Activated CD4-positive, alpha-beta T cell treated with anti-CD3 and anti-CD28 coated beads, Interleukin-2, amount 50 U/mL, for 16 hours (primary cell): ENCODE data around the gene SPTLC3.

Source experiments
- DNase-seq: peaks from one replicate; pipeline ENCODE4 v3.0.0-alpha.2; 2020

SPTLC3 gene

DNA sequence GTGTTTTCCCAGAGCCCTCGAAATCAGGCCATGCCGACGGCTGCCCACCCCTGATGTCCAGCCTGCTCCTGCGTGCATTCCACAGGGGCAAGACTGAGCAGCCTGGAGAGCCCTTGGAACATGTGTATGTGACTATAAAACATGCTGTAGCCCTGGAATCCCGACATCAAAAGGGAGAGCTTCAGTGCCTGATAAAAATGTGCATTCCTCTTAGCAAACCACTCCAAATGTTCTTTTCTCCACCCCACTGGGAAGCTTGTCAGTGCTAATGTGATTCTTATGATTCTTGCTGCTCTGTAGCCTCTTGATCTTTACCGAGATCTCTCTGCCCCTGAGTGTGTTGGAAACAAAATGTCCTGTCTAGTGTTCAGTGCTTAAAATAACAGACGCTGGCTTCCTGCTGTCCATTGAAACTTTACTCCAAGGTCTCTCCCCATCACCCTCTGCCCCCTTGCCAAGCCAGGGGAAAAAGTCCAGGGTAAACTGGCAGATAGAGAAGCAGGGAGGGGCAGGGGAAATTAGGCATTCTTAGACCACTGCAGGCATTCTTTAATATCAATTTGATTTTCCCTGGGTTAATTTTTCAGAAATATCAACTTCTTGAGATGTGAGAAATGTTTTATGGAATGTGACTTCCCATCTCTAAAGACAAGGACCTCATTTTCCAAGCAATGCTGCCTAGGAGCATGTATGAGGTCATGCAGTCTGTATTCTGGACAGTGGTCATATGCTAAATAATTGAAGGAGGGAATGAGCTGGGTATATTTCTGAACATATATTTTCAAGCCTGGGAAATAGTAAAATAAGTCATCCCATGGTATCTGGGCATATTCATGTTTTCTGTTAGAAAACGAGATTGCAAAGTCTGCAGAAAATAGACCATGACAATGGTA lies 138.5 kb downstream of the SPTLC3 start:
- DNase-seq = no peak

DNA sequence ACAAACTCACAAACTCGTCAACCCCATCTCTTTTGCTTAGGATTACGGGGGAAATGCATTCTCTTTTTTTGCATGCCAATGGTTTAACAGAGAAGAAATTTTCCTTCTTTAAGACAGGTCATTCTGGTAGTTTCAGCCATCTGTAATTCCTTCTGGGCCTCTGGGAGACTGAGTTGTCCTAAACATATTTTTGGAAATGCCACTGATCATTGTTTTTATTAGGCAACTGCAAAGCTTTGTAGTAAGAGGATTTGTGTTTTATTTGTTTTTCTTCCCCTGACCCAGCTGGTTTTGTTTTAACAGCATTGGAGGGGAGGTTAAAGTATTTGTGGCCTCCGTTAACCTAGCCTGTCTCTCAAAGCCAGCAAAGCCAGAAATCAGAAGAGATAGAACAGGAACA lies 139.2 kb downstream of the SPTLC3 start:
- no peak for DNase-seq

DNA sequence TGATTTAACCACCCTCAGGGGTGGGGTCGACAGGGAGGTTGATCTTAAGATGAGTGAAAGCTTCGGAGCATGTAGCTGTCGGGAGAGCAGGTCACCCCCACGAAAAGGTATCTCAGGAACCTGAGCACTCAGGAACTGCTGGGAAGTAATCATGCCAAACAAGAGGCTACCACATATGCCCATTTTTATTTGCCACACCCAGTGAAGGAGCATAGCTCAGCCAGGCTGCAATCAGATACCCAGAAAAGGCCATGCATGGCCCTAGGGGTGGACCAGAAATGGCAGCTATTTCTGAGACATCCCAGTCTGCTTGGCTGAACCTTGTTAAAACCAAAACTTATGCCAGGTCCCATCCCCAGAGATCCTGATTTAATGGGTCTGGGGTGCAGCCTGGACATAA lies 139.6 kb downstream of the SPTLC3 start:
- no peak for DNase-seq

DNA sequence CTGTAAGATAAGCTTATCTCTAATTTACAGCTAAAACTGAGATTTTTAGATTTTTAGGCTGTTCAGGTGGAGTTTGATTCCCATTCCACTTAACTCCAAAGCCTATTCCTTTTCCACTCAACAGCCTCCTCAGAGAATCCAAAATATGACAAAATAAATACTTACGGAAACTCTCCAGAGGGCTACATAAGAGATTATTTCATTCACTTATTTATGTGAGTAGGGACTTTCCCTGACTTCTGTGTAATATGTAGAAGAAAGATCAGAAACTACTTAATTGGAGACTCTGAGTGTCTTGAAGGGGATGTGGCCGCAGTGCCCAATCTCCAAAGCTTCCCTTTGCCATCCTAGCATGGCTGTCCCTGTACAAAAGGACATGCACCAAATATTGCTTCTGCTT lies 140.2 kb downstream of the SPTLC3 start:
- no peak for DNase-seq

DNA sequence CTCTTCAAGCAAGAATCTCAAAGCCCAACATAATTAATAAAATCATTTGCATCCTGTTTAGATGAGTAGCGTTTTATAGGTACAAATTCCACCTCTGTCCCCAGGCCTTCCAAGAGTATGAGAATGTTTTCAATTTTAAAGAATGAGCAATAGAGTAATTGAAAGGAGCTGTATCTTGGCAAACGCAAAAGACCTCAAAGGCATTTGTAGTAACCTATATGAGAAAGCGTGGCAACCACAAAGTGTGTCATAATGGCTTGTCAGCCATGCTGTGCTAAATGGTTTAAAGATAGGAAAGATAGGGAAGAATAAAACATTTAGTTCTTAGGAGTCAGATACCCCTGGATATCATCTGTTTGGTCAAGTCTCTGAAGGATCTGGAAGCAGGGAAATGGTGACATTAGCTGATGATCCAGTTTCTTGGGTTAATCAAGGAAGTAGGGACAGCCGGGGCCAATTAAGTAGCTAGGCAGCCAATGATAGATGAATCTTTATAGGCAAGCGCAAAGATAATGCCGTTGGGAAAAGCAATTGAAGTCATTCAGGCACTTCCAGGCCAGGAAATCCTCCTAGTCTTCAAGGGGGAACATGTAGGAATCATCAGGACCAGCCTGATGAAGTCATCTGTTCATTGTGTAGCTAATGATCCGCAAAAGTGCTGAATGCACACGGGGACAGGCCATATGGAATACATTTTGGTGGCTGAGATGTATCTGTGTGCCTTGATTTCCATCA lies 140.8 kb downstream of the SPTLC3 start:
- DNase-seq = no peak

DNA sequence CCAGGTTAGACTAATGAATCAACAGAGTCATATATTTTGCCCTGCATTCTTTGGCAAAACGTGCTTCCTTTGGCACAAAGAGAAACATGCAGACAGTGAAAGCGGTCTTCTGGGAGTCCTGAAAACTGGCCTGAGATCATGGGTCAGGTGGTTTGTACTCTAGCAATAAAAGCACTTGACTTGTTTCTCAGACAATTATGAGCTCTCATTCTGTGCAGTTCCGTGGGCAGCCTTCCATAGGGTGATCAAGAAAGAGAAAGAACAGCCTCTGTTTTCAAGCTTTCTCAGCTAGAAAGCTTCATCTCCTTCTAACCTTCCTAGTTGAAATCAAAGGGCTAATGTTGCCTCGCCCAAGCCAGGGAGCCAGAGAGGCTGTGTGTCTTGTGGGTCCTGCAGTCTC lies 149.6 kb downstream of the SPTLC3 start:
- no peak for DNase-seq

DNA sequence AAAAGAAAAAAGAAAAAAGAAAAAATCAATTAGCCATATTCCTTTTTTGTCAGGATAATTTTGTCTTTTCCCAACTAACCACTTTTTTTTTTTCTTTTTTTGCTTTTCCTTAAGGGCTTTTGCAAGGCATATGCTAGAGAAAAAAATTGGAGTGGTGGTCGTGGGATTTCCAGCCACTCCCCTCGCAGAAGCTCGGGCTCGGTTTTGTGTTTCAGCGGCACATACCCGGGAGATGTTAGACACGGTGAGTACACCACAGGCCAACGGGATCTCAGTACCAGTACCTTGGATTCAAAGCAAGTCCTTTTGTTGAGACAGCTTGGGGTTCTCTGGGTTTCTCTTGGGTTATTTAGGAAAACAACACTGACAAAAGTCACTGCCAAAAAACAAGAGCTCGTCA lies 151.1 kb downstream of the SPTLC3 start:
- no peak for DNase-seq

DNA sequence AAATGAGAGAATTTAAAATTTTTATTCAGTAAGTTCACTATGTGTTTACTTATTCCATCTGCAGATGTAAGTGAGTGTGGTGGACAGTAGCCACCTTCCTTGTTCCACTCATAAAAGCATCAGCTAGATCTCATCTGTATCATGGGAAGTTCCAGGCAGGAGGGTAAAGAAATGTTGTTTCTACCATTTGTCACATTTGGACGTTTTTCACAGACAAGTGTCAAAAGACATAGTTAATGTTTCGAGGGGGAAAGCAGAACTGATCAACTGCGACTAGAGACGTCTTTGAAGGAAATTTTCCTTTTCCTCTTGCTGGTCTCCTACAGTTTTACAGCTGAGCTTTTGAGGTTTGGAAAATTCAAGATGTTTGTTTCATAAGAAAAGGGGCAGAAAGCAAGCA lies 156.4 kb downstream of the SPTLC3 start:
- no peak for DNase-seq

DNA sequence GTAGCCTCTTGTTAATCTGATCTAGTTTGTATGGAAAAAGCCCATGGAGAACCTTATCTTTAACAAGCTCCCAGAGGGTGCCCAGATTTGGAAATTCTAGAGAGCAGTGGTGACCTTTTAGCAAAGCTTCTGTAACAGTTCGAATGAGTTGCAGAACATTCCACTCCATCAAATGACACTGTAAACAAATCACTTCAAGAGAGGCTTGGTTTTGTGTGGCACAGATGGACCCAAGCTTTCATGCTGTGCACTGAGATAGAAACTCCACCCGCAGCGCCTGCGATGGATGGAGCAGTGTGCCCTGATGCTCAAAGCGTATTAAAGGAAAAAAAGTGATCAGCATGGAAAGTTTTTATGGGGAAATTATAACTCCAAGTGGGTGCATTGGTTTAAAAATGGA lies 157.2 kb downstream of the SPTLC3 start:
- no peak for DNase-seq

DNA sequence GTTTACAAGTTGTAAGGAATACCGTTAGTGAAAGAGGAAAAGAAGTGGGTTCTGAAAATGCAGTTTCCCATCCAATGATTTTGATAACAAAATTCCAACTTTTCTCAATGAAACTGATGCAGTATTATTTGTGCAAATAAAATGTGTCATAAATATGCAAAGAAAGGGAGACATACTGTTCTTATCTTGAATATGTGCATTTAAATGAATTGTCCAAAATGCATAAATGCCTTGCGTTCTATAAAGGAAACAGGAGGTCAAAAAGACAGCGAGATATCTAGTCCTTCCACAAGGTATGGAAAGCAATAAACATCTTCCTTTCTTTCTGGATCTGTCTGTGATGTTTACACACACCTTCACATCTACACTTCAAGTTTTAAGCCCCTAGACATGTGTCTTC lies 157.7 kb downstream of the SPTLC3 start:
- no peak for DNase-seq

DNA sequence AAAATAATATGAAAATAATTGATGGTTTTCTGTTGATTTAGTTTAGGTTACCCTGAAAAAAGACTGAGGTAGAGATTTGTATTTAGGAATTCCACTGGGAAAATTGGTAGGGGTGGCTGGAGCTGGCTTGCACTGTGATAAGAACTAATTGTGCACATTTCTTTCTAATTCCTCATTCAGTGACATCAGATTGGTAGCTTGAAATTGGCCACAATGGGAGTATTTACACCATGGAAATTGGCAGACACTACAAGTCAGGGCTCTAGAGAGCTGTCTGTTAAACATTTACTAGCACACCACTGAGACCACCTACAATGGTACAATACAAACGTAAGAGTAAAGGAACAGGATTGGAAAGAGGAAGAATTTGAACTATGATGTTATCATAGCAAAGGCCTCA lies 160.3 kb downstream of the SPTLC3 start:
- DNase-seq = no peak

DNA sequence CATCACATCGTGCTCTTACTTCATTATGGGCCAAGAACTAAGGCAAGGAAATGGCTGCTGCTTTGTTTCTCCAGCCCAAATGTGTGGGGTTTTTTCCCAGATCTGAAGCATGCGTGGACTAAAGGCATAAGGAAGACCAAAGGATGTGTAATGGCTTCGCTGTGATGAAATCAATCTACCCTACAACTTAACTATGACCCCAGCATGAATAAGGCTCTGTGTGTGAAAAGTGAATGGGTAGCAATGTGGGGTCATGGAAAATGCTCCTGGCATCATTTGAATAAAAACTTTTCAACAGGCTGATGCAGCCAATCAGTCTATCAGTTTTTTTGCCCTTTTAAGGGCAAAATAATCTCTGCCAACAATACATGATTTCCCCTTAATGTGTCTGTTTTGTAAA lies 162.0 kb downstream of the SPTLC3 start:
- DNase-seq = no peak

DNA sequence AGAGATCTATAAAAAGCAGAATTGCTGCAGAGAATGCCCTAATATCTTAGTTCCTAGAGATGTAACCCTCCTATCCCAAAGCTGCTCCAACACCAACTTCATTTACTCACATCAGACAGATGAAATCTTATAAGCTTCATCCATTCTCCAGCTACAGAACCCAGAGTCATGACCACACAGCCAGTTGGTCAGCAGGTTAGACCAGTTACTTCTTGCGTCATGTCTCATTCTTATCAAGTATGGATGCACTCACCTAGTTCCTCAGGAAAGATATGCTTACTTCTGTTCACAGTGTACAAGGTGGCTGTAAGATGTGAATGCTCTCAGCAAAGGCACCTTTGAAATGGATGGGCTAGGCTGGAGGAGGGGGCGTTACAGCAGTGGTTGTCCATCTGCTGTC lies 164.4 kb downstream of the SPTLC3 start:
- no peak for DNase-seq

DNA sequence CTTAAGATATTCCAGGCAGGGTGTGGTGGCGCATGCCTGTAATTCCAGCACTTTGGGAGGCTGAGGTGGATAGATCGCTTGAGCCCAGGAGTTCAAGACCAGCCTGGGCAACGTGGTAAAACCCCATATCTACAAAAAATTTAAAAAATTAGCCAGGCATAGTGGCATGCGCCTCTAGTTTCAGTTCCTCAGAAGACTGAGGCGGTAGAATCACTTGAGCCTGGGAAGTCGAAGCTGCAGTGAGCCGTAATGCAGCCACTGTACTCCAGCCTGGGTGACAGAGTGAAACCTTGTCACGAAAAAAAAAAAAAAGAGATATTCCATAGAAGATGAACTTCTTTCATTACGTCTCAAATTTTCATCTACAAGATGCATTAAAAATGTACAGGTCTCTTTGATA lies 165.6 kb downstream of the SPTLC3 start:
- DNase-seq = no peak

DNA sequence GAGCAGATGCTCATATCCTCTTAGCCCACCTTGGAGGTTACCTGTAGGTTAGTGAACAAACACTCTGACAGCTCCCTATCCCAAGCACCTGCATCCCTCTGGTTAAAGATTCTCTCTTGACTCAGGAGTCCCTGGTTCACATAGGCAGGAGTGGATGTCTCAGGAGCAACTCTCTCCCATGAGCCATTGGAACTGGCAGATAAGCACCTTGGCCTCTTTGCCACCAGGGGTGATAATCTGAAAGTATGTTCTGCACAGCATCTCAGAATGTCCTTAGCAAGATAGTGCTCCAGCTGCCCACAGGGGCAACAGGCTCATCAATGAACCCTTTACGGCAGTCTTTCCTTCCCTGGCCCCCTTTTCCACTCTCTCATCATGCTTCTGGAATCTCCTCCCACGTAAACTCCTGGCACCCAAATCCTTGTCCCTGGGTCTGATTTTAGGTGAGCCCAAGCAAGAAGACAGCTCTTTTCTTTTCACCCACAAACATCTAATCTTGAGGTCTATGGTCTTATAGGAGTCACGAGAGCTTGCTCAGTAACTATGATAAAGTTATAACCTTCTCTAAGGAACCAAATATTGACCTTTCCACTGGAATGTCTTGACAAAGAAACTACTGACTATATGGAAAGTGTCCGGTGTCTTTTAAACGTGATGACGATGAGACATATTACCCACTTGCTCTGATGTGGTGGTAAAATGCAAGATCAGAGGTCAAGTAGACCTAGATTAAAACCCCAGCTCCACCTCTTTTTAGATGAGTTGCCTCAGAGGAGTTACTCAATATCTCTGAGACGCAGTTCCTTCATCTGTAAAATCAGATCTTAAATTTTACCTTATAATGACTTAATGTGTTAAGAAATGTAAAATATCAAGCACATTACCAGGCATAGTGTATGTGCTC lies 172.5 kb downstream of the SPTLC3 start:
- no peak for DNase-seq

DNA sequence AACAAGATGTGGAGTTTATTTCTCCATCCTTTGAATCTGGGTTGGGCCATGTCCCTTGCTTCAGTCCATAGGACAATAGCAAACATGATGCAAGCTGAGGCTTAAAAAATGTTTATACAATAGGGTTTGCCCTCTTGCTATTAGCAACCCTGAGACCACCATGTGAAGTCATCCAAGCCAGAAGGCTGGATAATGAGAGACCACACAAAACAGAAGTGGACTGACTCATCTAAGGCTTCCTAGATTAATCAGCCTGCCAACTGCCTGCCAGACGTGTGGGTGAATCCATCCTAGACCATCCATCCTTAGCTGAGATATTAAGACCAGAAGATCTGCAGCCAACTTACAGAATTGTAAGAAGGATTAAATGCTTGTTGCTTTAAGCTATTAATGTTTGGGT lies 174.2 kb downstream of the SPTLC3 start:
- peak; percentile 67 for DNase-seq

DNA sequence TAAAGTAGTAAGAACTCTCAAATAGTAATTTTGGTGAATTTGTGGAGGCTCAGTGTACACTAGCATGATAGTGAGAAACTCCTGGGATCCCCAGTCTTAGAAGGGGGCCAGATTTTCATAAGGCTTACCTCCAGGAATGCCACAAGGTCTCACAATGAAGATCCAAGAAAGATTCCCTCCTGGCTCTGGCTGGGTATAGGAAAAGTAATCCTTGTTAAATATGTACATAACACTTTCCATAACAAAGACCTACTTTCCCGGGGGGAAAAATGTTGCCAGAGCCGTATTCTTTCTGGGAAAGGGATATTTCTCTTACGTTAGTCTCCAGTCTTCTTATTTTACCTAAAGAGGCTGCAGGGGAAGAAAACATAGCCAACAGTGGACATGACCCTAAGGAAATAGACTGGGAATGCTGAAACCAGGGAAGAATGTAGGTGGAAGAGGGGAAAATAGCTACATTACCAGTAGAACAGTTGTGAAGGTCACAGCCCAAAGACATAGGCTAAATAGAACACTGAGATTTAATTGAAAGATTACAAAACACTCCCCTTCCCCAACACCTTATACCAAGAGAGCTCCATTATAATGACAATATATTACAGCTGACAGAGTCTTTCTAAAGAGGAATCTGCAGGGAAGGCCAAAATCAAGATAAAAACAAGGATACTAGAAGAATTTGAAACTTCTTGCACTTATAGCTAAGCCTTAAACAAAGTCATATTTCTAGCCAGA lies 177.4 kb downstream of the SPTLC3 start:
- DNase-seq = no peak

DNA sequence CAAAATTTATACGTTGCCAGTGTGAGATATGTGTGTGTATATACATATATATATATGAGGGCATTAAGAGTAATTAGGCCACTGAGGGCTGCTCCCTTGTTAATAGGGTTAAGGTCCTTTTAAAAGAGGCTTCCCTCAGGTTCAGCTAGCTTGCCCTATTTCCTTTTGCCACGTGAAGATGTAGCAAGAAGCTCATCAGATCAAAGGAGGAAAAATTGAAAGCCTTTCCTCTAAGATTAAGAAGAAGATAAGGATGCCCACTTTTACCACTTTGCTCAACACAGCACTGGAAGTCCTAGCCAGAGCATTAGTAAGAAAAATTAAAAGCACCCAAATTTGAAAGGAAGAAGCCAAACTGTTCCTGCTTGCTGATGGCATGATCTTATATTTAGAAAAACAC lies 179.1 kb downstream of the SPTLC3 start:
- DNase-seq = no peak

DNA sequence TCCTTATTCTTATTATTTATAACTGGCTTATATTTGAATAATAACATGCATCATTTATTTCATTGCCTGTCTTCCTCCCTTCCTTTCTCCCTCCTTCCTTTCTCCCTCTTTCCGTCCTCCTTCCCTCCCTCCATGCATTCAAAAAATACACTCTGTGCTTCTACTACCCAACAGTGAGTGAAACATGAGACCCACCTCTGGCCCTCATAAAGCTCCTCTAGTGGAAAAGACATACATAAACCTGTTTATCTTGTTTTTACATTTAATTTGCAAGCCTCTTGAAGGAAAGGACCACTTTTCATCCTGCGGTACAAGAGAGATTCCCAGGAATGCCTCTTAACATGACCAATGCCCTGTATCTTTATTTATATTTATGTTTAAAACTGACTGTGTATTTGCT lies 190.5 kb downstream of the SPTLC3 start:
- DNase-seq = no peak

DNA sequence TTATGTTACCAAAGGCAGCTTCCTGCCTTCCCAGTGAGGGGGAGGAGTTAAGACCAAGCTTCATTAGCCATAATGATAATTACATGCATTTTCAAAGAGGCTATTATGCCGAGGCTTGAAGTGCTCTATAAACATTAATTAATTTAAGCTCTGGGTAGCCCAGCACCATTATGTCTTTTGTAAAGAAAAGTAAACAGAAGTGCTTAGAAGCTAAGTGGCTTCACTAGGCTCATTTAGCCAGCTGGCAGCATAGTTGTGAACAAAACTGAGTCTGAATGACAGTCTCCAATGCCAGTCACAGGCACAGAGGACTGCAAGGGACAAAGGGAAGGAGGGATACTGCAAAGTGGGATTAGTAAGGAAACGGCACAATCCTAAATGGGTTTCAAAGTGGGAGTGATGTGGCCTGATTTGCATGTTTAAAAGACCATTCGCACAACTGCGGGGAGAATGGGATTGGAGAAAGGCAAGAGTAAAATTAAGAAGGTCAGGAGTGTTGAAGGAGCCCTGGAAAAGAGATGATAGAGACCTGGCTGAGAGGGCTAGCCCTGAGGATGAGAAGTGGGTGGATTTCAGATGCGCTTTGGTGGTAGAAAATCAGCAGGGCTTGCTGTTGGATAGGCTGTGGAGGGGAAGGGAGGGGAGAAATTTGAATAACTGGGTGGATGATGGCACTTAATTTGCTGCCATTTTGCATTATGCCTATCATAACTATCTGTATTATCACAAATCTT lies 192.2 kb downstream of the SPTLC3 start:
- no peak for DNase-seq

DNA sequence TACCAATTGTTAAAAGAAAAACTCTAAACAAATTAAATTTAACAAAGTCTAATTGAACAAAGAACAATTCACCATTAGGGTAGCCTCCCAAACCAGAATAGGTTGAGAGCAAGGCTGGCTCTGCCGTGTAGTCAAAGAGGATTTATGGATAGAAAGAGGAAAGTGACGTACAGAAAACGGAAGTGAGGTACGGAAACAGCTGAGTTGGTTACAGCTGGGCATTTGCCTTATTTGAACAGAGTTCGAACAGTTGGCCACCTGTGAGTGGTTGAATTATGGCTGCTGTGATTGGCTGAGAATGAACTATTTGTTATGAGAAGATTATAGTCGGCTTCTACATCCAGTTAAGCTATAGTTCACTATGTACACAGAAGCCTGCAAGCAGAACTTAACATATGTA lies 193.8 kb downstream of the SPTLC3 start:
- no peak for DNase-seq

DNA sequence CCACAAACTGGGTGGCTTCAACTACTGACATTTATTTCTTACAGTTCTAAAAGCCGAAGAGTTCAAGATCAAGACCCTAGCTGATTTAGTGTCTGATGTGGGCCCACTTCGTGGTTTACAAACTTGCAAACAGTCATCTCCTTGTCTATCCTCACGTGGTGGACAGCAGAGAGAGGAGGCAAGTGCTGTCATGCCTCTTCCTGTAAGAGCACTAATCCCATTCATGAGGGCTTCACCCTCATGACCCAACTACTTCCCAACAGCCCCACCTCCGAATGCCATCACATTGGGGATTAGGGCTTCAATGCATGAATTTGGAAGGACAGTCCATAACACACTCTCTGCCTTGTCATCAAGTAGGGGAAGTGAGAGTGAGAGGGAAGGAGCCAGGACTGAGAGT lies 196.7 kb downstream of the SPTLC3 start:
- no peak for DNase-seq
